HG02885 (cell line): ENCODE results near the gene GRIK1.
A peak's percentile ranks its signal among the peaks of the same experiment; 100 is the strongest.

Experiments used
- ATAC-seq: cut with Tn5 transposase; IDR thresholded peaks from one replicate; pipeline ENCODE4 v1.9.1; 2021; ENCODE audit warnings: mild to moderate bottlenecking; ENCODE audit not compliant: unreplicated experiment, poor library complexity

Gene GRIK1

DNA sequence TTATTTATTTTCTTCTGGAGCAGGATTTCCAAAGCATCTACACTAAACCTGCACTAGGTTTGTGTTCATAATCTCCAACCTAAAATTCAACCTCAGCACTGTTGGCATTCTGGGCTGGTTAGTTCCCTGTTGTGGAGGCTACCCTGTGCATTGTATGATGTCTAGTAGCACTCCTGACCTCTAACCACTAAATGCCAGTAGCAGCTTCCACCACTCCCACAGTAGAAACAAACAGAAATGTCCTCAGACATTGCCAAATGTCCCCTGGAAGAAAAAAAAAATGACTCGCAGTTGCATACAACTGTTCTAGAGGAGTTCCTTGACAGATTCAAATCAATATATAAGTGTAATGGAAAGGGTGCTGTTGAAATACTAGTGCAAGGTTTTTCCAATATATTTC, 18.9 kb downstream of the GRIK1 start:
- no peak for ATAC-seq

DNA sequence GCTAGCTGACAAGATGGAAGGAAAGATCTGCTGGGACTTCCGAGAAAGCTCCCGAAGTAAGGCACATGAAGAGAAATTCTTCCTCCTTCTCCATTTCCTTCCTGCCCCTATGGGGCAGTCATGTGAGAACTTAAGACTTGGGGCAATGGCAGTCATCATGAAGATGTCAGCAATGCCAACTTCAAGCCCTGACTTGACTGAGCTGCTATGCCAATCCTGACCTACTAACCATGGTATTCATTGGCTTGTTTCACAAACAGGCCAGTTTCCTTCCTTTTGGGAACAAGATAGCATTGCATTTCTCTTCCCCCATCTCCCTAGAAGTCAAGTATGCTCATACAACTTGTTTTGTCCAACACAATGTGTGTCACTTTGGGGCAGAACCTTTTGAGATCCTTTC, 25.5 kb downstream of the GRIK1 start:
- no peak for ATAC-seq

DNA sequence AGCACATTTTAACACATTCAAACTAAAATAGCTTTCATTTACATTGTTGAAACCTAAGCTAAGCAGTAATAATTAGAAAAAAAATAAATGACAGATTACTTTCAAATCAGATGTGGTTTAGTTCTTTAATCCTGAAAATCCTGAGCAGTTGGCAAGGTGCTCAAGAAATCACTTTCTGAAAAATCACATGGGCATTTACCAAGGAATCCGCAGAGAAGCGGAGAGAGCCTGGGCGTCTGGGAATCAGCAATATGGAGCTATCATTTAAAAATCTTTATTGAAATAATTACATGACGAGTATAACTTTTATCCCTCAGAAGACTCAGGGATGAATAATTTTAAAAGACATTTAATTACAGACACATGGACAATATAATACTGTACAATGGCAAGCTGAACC, 30.2 kb downstream of the GRIK1 start:
- no peak for ATAC-seq

DNA sequence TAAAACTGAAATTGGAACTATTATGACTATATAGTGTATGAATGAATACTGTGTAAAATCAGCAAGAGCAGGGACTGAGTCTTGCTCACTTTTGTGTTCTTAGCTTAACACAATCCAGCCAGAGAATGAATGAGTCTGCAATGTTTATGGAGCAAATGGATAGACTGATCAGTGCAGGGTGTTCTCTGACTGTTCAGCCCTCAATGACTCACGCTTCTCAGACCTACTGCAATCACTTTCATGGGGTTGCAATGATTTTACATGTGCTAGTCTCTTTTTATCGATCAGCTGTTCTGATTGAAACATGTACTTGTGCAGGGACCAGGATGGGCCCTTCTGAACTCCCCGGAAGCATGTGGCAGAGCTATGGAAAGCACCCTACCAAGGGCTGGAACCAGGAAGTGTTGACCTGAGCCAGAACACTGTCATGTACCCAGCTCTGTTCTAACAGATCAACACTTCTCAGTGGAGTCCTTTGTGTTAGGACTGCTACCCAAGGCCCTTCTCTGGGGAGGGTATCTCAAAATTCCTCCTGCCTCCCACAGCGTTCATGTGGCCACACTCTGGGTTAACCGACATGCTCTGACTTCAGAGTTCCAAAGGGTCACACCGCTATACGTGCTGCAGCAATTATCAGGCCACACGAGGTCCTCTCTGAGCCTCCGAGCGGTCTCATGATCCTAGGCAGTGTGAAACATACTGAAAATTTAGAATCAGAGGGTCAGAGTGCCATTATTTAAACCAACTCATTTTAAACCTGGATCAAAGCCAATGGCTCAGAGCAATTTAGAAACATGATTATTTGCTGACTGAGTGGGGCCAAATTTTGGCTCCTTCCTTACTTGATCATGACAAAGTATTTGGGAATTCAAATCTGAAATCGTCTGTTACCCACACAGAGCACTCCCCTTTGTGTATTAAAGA, 35.2 kb downstream of the GRIK1 start:
- ATAC-seq, result no peak

DNA sequence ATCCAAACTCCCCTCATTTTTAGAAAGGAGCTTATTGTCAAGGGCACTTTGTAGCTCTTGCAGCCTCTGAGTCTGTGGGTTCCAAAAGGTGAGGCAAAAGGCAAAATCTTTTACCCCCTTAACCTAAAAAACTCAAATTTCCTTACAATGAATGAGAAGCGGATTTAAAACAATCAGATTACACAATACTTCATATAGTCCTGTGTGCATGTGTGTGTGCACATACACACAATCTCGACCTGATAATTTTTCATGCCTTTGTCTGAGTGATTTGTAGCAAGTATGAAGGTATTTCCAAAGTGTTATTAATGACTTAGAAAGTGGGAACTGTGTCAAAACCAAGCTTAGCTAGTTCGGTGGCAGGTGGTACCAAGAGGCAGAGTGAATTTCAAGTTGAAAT, 42.9 kb downstream of the GRIK1 start:
- ATAC-seq, result no peak

DNA sequence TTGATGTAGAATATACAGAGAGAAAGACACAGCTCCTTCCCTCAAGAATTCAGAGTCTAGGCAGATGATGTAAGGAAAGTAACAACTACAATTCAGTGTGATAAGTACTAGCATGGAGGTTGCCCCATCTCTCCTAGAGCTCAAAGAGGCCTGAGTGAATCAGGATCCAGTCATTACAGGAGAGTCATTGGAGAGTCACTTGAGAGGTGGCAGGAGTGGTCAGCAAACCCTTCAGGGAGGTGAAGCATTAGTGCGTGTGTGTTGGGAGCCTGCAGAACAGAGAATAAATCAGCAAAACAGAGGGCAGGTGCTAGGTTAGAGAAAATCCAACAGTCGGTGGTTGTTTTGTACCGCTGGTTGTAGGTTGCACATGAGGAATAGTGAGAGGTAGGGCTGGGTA, 46.1 kb downstream of the GRIK1 start:
- no peak for ATAC-seq

DNA sequence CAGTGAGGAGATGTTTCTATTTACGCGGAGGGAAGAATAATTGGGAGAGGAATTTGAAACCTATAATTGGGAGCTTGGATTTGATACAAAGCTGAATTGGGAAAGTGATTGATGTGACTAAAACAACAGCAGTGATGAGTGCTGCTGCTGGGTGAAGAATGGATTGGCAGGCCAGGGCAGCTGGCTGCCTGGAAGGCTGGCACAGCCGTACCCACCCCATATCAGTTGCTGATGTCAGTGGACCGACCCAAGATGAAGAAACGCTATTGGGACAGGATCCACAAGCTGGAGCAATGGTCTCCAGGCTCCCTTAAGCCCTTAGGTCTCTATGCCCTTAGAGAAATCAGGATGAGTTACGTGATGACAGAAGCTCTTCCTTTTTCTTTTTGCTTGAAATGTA, 47.4 kb downstream of the GRIK1 start:
- no peak for ATAC-seq

DNA sequence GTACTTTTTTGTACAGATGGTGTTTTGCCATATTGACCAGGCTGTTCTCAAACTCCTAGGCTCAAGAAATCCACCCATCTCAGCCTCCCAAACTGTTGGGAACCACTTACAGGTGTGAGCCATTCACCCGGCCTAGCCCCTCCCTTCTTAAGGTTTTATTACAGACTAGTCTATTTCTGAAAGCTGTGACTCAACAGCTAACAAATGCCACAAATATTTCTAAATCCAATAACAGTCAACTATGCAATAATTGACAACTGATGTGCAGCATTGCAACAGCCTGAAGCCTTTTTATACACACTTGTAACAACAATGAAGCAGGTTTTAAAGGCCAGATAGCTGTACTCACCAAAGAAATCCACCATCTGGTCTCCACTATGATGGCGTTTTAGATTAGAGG, 51.4 kb downstream of the GRIK1 start:
- ATAC-seq, result no peak

DNA sequence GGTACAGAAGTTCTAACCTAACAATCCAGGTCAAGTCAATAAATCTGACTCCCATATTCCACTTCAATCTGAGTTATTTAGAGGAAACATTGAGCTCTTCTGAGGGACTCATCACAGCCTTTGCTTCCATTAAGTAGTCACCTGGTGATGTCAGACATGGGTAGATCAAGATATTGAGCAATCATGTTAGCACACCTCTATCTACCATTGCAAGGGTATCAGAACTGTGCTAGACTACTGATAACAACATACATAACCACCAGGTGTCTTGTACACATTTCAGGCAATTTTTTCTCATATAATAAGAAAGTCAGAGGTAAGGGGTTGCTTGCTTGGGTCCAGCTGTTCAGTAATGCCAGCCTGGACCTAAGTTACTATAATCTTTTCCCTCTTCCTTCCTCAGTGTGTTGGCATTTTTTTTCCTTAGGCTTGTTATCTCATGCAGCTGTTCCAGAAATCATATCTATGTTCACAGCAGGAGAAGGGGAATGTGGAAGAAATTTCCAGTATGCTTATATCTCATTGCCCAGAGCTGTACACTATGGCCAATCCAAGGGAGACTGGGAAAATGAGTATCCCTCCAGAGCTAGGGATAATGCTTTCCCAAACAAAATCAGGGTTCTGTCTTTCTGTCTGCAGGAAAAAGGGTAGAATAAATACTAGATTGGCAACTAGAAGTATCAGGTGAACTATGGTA, 52.3 kb downstream of the GRIK1 start:
- no peak for ATAC-seq

DNA sequence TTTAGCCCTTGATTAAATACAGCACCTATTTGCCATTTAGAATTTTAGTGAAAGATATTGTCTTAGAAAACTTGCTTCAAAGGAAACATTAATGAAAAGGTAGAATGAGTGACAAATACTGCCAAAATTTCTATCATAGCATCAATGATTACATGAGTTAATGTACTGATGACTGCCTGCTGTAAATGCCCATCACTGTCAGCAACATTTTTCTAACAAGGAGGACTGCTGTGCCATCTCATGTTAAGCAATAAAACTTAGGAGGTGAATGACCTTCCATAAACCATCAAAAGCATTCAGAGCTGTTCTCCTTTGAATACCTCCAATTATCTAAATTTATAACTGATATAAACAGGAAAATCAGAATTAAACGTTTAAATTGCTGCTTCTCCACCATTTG, 54.3 kb downstream of the GRIK1 start:
- ATAC-seq, result no peak

DNA sequence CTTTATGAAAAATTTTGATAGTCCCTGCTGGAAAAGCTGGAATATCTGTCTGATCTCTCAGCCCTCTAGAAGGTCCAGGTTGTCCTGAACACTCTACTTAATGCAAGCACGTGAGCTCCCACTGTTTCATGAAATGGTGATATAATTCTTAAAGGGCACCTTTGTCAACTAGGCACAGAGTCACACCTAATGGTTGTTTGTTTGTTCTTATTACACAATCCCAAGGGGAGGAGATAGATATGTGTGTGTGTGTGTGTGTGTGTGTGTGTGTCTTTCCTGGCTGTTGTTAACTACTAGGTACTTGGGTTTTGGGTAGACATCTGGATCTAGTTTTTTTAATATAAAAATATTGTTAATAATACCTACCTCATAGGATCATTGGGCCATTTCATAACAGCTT, 63.9 kb downstream of the GRIK1 start:
- no peak for ATAC-seq

DNA sequence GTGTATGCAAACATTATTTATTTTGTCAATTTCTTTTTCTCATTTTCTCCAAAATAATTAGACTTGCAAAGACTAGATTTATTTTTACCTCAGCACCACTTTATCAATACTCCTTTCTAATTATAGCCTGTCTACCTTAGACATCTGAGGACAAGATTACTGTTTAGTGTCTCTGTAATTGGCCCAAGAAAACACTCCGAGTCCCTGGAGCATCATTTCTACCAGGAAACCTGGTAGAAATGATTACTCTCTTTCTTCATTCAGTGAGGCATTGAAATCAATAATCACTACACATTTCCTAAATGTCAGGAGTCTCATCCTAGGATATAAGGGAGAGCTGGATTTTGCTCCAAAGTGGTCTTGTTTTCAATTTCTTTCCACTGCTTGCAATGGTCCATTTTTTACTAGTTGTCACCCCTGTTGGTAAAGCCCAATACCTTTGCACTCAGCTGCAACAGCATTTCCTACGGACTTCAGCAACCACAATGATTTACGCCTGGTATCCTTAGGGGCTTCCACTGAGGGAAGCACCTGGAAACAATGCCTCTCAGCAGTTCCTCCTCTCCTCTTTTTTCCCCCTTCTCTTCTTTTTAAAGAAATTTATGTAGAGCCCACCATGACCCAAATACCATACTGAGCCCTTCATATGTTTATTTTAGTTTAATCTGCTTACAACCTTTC, 64.6 kb downstream of the GRIK1 start:
- ATAC-seq, result no peak

DNA sequence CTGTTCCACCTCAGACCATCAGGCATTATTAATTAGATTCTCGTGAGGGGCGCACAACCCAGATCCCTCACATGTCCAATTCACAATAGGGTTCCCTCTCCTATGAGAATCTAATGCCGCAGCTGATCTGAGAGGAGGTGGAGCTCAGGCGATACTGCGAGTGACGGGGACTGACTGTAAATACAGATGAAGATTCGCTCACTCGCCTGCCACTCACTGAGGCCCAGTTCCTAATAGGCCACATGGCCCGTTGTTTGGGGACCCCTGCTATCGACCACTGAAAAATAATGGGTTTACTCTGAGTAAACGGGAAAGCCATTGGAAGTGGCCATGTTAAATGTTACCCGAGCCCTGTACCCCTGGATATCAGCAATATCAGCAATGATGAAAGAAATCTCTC, 65.9 kb downstream of the GRIK1 start:
- no peak for ATAC-seq

DNA sequence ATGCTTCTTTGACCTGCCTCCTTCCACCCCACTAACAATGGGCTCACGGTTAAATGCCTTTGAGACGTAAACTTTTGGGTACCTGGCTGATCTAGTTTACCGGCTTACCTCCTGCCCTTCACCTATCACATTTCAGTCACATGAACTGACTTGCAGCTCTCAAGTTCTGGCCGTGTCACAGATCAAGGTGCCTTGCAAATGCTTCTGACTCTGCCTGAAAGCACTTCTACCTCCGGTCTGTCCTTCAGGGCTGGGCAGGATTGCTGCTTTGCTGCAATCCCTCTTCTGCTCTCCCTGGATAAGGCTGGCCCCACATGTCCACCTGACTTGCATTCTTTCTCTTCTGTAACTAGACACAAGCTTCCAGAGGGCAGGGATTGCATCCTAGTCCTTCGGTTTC, 69.0 kb downstream of the GRIK1 start:
- ATAC-seq, result no peak

DNA sequence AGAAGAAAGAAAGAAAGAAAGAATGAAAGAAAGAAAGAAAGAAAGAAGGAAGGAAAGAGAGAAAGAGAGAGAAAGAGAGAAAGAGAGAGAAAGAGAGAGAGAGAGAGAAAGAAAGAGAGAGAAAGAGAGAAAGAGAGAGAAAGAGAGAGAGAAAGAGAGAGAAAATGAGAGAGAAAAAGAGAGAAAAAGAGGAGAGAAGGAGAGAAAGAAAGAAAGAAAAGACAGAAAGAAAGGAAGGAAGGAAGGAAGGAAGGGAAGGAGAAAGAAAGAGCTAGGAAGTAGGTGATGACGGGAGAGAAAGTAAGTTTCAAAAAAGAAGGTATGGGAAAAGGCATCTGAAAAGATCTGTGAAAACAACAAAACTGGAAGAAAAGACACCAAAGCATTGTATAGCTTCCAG, 72.0 kb downstream of the GRIK1 start:
- ATAC-seq, result no peak

DNA sequence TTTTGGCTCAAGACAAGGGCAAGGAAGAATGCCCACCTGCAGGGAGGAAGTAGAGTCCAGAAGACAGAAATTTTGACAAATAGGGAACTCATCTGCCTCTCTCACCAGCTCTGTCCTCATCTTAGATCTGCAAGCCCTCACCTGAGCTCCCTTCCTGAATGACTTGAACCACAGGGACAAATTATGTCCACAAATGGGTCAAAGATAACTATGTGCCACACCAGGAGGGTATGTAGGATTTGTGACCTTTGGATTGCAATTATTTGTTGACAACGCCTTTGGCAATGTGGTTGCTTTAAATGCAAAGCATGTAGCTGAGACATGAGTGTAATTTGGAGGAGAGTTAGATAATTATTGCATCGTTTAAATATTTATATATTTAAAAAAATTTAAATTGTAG, 79.5 kb downstream of the GRIK1 start:
- ATAC-seq, result no peak

DNA sequence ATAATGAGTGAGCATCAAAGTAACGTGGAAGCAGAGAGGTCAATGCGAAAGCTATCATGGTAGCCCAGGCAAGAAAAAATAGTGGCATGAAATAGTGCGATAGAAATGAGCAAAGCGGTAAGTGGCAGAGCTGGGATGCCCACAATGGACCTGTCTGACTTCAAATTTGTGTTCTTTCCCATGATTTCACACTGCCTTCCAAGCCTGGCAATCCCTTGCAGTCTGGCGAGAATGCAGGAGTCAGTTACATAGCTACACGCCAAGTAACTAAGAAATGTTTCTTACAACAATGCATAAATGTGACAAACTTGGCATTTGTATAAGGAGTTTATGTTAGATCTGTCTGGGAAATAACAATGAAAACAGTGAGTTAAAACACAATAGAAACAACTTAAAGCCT, 82.6 kb downstream of the GRIK1 start:
- no peak for ATAC-seq

DNA sequence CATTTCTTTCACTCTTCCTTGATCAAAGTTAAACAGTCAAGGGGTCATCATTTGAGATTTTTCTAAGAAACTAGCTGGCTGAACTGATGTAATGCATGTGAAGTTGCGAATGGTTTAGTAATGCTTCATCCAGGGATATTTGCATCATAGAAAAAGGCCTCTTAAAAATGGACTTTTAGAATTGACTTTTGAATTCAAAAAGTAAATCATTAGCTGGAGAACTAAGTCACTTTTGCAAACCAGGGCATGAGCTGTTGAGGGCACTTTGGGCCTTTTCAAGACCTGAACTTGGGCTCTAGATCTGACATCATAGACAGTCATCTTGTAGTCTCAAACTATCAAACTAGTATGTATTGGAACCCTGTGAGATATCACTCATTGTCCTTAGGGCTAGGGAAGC, 85.0 kb downstream of the GRIK1 start:
- ATAC-seq, result no peak

DNA sequence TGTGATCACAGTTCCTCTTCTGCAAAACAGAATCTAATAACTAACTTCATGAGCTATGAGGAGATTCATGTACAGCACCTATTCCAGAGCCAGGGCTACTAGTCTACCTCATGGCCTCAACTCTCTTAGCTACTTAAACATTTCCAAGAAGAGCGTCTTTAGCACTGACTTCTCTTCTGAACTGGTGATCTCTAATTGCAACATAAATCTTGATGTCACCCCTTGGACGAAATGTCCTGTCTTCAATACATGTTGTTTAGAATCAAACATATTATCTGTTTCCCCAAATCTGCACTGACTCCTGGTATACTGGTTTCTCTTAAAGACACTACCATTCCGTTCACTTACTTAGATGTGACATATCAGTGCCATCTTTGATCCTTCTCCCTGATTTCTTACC, 88.2 kb downstream of the GRIK1 start:
- ATAC-seq, result no peak

DNA sequence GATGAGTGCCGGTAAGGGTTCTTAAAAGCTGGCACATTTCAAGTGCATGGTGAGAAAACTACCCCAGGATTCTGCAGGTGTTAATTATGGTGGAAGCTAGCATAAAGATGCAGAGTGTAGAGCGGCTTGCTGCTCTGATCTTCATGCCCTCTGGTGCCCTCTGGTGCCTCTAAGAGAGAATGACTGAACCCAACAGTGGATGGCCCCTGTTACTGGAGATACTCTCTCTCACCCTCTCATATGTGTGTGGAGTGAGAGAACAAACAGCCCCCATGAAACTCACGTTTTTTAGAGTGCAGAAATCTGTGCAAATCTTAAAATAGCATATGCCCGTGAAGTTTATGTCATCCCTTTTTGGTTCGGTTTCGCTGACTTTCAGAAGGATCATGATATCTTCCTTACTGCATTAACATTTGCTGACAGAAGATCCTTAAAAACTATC, 90.0 kb downstream of the GRIK1 start:
- ATAC-seq, result peak; percentile 100

DNA sequence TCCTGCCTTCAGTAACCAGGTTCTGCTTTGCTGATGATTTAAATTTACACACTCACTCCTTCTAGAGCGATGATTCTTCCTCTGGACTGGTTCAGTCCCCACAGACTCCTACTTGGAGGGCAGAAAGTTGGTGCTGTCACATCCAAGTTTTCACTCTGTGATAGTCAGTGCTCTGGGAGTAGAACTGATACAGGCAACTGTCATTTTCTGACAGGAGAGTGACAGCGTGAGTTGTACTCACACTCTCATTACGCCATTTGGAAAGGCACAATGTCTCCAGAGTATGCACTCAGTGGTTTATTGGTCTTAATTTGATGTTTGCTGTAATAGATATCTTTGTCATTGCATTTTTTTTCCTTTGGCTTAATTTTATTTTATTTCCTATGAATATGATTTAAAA, 96.0 kb downstream of the GRIK1 start:
- ATAC-seq, result no peak
